HG02571 (cell line): ENCODE measurements around the gene PAX5.

Experiments
- ATAC-seq: cut with Tn5 transposase; IDR thresholded peaks from one replicate; pipeline ENCODE4 v1.9.1; 2021; ENCODE audit warnings: mild to moderate bottlenecking, moderate library complexity; ENCODE audit not compliant: unreplicated experiment

PAX5 gene

GRCh38 chr9:36988848-36989247, 45.2 kb downstream of the PAX5 start:
- ATAC-seq = no peak

- no peak for ATAC-seq
These were observed 46.2 kb downstream of the PAX5 start for GRCh38 chr9:36987891-36988290.

GRCh38 chr9:36987409-36987808, 46.7 kb downstream of the PAX5 start:
- no peak for ATAC-seq

GRCh38 chr9:36986468-36987408, 47.3 kb downstream of the PAX5 start:
- no peak for ATAC-seq

- ATAC-seq = no peak
These were observed 48.1 kb downstream of the PAX5 start for GRCh38 chr9:36985769-36986467.

GRCh38 chr9:36985061-36985768, 48.9 kb downstream of the PAX5 start:
- no peak for ATAC-seq

- no peak for ATAC-seq
These were observed 53.7 kb downstream of the PAX5 start for GRCh38 chr9:36980148-36980974.

- ATAC-seq = no peak
These were observed 57.6 kb downstream of the PAX5 start for GRCh38 chr9:36976371-36977030.

- no peak for ATAC-seq
These were observed 59.3 kb downstream of the PAX5 start for GRCh38 chr9:36974731-36975130.

GRCh38 chr9:36971935-36972488, 62.1 kb downstream of the PAX5 start:
- no peak for ATAC-seq

- ATAC-seq = no peak
These were observed 63.8 kb downstream of the PAX5 start for GRCh38 chr9:36970007-36970888.

- ATAC-seq = no peak
These were observed 64.8 kb downstream of the PAX5 start for GRCh38 chr9:36969216-36969771.

GRCh38 chr9:36968574-36969215, 65.4 kb downstream of the PAX5 start:
- no peak for ATAC-seq

GRCh38 chr9:36967997-36968396, 66.1 kb downstream of the PAX5 start:
- no peak for ATAC-seq

GRCh38 chr9:36966371-36967097, 67.5 kb downstream of the PAX5 start:
- no peak for ATAC-seq

- ATAC-seq = no peak
These were observed 69.3 kb downstream of the PAX5 start for GRCh38 chr9:36964791-36965190.

GRCh38 chr9:36963346-36963745, 70.7 kb downstream of the PAX5 start:
- no peak for ATAC-seq
